Psoas muscle (tissue), 8 donors: ENCODE measurements around the gene SCN9A. TPM values are rescaled to one million over a fixed set of nuclear protein-coding genes. Genes with fewer than 3 reads are reported as not detected.
A peak's percentile ranks its signal among the peaks of the same experiment; 100 is the strongest.

Source experiments
- ATAC-seq, 4 donors: fragments of 200-7000 bp; cut with Tn5 transposase; one replicate each; pipeline ENCODE4 v1.9.1; 2020; ENCODE audit warnings: moderate library complexity in 3 of 4, mild to moderate bottlenecking in 2 of 4
- DNase-seq, 2 donors: peaks; one replicate each; pipeline ENCODE4 v3.0.0-alpha.2; 2020
- H3K27ac ChIP-seq: fragments of 200-600 bp; one replicate; pipeline ENCODE4 v1.8.0; 2022
- H3K27me3 ChIP-seq, 3 donors: fragments of 200-600 bp in 1 of 3; one replicate each; pipeline versions ENCODE4 v1.6.1 to v1.8.0; 2013 to 2022; ENCODE audit warnings: low read length in 2 of 3, mild to moderate bottlenecking in 2 of 3, moderate library complexity in 1 of 3; ENCODE audit not compliant: insufficient read depth in 3 of 3
- H3K36me3 ChIP-seq, 2 donors: fragments of 200-600 bp in 1 of 2; one replicate each; pipeline versions ENCODE4 v1.6.1 to v1.8.0; 2013 to 2022; ENCODE audit warnings: low read depth in 1 of 2, mild to moderate bottlenecking in 1 of 2, moderate library complexity in 1 of 2; ENCODE audit not compliant: insufficient read depth in 1 of 2
- H3K4me1 ChIP-seq: fragments of 200-600 bp; one replicate; pipeline ENCODE4 v1.8.0; 2022
- H3K4me3 ChIP-seq: fragments of 200-600 bp; one replicate; pipeline ENCODE4 v1.8.0; 2022; ENCODE audit warnings: mild to moderate bottlenecking
- H3K9me3 ChIP-seq: fragments of 200-600 bp; one replicate; pipeline ENCODE4 v1.8.0; 2022
- CTCF ChIP-seq: fragments of 200-600 bp; IDR thresholded peaks from one replicate; pipeline ENCODE4 v1.8.0; 2022; ENCODE audit warnings: antibody characterized with exemption
- WGBS, 3 donors: extraction: QIAGEN DNeasy Blood & Tissue Kit; methylation state at CpG; one replicate each; pipeline versions ENCODE4 v1.1.6 to v1.1.7; 2013; 5-methylcytosine and 5-hydroxymethylcytosine counted together
- intact Hi-C, 2 donors: fragments of 100-400 bp; cut with DNase I; formaldehyde crosslinking; loops; one replicate each; pipeline versions ENCODE4 v1.11.0 to v1.14.2; 2022
- polyA plus RNA-seq, 3 donors: library from polyadenylated mRNA; stranded (reverse); fragments of 200-250 nt; gene quantifications; one replicate each; pipeline ENCODE4 v1.2.3, GENCODE V29; 2013
- total RNA-seq, 4 donors: library from RNA; stranded (reverse); fragmentation: NEBNext Ultra II Directional in 2 of 4; extraction: Animal tissue kit (Norgen Biotek cat#: 25700) in 2 of 4; gene quantifications; one replicate each; pipeline versions ENCODE4 v1.2.1 to v1.2.4, GENCODE V29; 2021 to 2023
- donor health status: healthy with polysubstance abuse.
- donor health status: DM: no; HTN: no; CAD: no; lungs with moderate emphysema.
- donor health status: Bipolar disorder and iron deficiency.
- donor health status: healthy.
- donor health status: DM: yes; HTN: yes; CAD: no.
- donor health status: DM: no; HTN: no; CAD: no.
- donor health status: DM: no; HTN: no; CAD: no.
- donor health status: DM: yes; HTN: yes; CAD: no.

Gene SCN9A
- total and polyA plus RNA-seq, 7 donors, result 0.06 to 1.1 (median 0.34) TPM

- no peaks in the 10 kb centered on the region for H3K9me3 ChIP-seq
- H3K4me1 ChIP-seq, result no peaks in the 10 kb centered on the region
- H3K27ac ChIP-seq, result no peak overlapping the region
- ATAC-seq, result no peak
- H3K27me3 ChIP-seq, result no peaks in the 10 kb centered on the region
- no peak overlapping the region for H3K4me3 ChIP-seq
- DNase-seq, result no peak
- WGBS, 3 donors, result 71 to 82% (median 80%) methylated on average over 3 of the region's 3 CpGs
- no peaks in the 10 kb centered on the region for H3K36me3 ChIP-seq
- intact Hi-C loops, result no loop called here
- TF ChIP-seq CTCF, result no peak
Measured at GRCh38 chr2:166197446-166197845, 178.3 kb downstream of the SCN9A start.

GRCh38 chr2:166193407-166193806 lies 182.3 kb downstream of the SCN9A start:
- intact Hi-C loops, result no loop called here
- 74 to 78% (median 77%) methylated on average over 2 of the region's 2 CpGs for WGBS, 3 donors
- Histone ChIP-seq H3K27ac (no peak overlapping the region), H3K4me1 (no peaks in the 10 kb centered on the region), H3K4me3 (no peak overlapping the region), H3K9me3 (no peaks in the 10 kb centered on the region), H3K36me3 (no peaks in the 10 kb centered on the region), H3K27me3 (no peaks in the 10 kb centered on the region)
- DNase-seq, result no peak
- TF ChIP-seq CTCF, result no peak
- ATAC-seq, result no peak

GRCh38 chr2:166188084-166188483 lies 187.7 kb downstream of the SCN9A start:
- H3K36me3 ChIP-seq, result no peaks in the 10 kb centered on the region
- no peaks in the 10 kb centered on the region for H3K4me1 ChIP-seq
- intact Hi-C loops, result no loop called here
- ATAC-seq (no peak), DNase-seq (no peak)
- no peak for TF ChIP-seq CTCF
- no peak overlapping the region for H3K27ac ChIP-seq
- H3K4me3 ChIP-seq, result no peak overlapping the region
- H3K27me3 ChIP-seq, result no peaks in the 10 kb centered on the region
- H3K9me3 ChIP-seq, result no peaks in the 10 kb centered on the region
- 31 to 46% (median 31%) methylated on average over 3 of the region's 3 CpGs for WGBS, 3 donors

- Histone ChIP-seq H3K27me3 (no peaks in the 10 kb centered on the region), H3K4me3 (no peak overlapping the region), H3K4me1 (no peaks in the 10 kb centered on the region), H3K36me3 (no peaks in the 10 kb centered on the region), H3K27ac (no peak overlapping the region), H3K9me3 (no peaks in the 10 kb centered on the region)
- DNase-seq (no peak), ATAC-seq (no peak)
- TF ChIP-seq CTCF, result no peak
- WGBS, 3 donors, result 65 to 76% (median 74%) methylated on average over 3 of the region's 3 CpGs
- intact Hi-C loops, result no loop called here
Measured at GRCh38 chr2:166184789-166185188, 191.0 kb downstream of the SCN9A start.

- Histone ChIP-seq H3K9me3 (no peaks in the 10 kb centered on the region), H3K27ac (no peak overlapping the region), H3K36me3 (no peaks in the 10 kb centered on the region), H3K4me3 (no peak overlapping the region), H3K4me1 (no peaks in the 10 kb centered on the region), H3K27me3 (no peaks in the 10 kb centered on the region)
- DNase-seq, result no peak
- intact Hi-C loops, result no loop called here
- TF ChIP-seq CTCF, result peak; percentile 3
- 12 to 20% (median 17%) methylated on average over 3 of the region's 3 CpGs for WGBS, 3 donors
- ATAC-seq, result no peak
Measured at GRCh38 chr2:166181813-166182154, 194.0 kb downstream of the SCN9A start.
